Ovary (tissue), 3 donors: ENCODE results near the gene UST.

Source experiments
- EP300 ChIP-seq: sonication (generic); formaldehyde crosslinking; IDR thresholded peaks from one replicate; pipeline ENCODE4 v1.6.1; 2017; ENCODE audit warnings: antibody characterized with exemption
- POLR2A ChIP-seq: fragments of 450-650 bp; IDR thresholded peaks from one replicate; pipeline ENCODE4 v1.6.1; 2017; ENCODE audit warnings: antibody characterized with exemption, mild to moderate bottlenecking, moderate library complexity
- TF ChIP-seq, protein P1 (sequence below), 3 donors: fragments of 450-650 bp in 2 of 3; fragments of 200-600 bp in 1 of 3; IDR thresholded peaks; one replicate each; pipeline versions ENCODE4 v1.5.1 to v1.8.0; 2016 to 2022; ENCODE audit warnings: antibody characterized with exemption in 3 of 3, mild to moderate bottlenecking in 1 of 3
- donor health status: DM: no; HTN: no; CAD: no.

DNA sequence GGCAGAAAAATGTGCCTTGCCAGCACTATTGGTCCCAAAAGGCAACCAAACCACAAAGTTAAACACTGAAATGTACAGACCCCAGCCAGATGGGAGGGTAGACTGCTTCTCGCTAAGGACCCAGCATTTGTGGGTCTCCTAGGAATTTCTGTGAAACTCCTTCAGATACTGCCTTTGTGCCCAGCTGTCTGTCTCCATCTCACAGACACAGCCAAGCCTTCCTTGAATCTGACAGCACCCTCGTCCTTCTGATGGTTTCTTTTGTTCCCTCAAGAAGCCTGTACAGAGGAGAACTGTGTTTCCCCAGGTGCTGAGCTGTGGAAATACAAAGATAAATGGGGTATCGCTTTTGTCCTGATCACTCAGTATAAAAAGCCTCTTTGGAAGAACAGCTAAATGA is 316.6 kb downstream of the UST start:
- TF ChIP-seq POLR2A (no peak), EP300 (no peak)
- TF ChIP-seq, protein P1, sequence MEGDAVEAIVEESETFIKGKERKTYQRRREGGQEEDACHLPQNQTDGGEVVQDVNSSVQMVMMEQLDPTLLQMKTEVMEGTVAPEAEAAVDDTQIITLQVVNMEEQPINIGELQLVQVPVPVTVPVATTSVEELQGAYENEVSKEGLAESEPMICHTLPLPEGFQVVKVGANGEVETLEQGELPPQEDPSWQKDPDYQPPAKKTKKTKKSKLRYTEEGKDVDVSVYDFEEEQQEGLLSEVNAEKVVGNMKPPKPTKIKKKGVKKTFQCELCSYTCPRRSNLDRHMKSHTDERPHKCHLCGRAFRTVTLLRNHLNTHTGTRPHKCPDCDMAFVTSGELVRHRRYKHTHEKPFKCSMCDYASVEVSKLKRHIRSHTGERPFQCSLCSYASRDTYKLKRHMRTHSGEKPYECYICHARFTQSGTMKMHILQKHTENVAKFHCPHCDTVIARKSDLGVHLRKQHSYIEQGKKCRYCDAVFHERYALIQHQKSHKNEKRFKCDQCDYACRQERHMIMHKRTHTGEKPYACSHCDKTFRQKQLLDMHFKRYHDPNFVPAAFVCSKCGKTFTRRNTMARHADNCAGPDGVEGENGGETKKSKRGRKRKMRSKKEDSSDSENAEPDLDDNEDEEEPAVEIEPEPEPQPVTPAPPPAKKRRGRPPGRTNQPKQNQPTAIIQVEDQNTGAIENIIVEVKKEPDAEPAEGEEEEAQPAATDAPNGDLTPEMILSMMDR (IDR thresholded peaks at IDR 0.05), result no peak
